RWPE2 (cell line): ENCODE measurements around the gene GLYATL3.

Source experiments
- ATAC-seq: fragments of 200-7000 bp; cut with Tn5 transposase; 3 replicates; pipeline ENCODE4 v1.9.1; 2021; ENCODE audit warnings: low read depth
- DNase-seq: peaks from one replicate; pipeline ENCODE4 v3.0.0-alpha.2; 2020; ENCODE audit warnings: low spot score
- H3K27ac ChIP-seq: fragments of 450-650 bp; 2 replicates; pipeline ENCODE4 v1.5.1; 2017; ENCODE audit warnings: mild to moderate bottlenecking; ENCODE audit not compliant: poor library complexity, severe bottlenecking
- H3K27me3 ChIP-seq: fragments of 250-450 bp; sonication (Bioruptor Pico); 2 replicates; pipeline ENCODE4 v1.5.1; 2021; ENCODE audit warnings: mild to moderate bottlenecking, moderate library complexity; ENCODE audit not compliant: insufficient read depth, poor library complexity, severe bottlenecking
- H3K36me3 ChIP-seq: fragments of 250-450 bp; sonication (Bioruptor Pico); 2 replicates; pipeline ENCODE4 v1.5.1; 2020; ENCODE audit warnings: low read depth, mild to moderate bottlenecking, moderate library complexity
- H3K4me1 ChIP-seq: fragments of 250-450 bp; sonication (Bioruptor Pico); 2 replicates; pipeline ENCODE4 v1.5.1; 2021; ENCODE audit warnings: mild to moderate bottlenecking, moderate library complexity; ENCODE audit not compliant: insufficient read depth, poor library complexity, severe bottlenecking
- H3K4me3 ChIP-seq: fragments of 250-450 bp; sonication (Bioruptor Pico); 2 replicates; pipeline ENCODE4 v1.5.1; 2021; ENCODE audit warnings: mild to moderate bottlenecking, moderate library complexity; ENCODE audit not compliant: severe bottlenecking
- H3K9me3 ChIP-seq: fragments of 250-450 bp; sonication (Bioruptor Pico); 2 replicates; pipeline ENCODE4 v1.5.1; 2021; ENCODE audit warnings: mild to moderate bottlenecking, moderate library complexity; ENCODE audit not compliant: severe bottlenecking
- CTCF ChIP-seq: fragments of 450-650 bp; IDR thresholded peaks from one replicate; pipeline ENCODE4 v1.5.1; 2017; ENCODE audit warnings: mild to moderate bottlenecking, moderate library complexity; ENCODE audit not compliant: poor library complexity, severe bottlenecking

The GLYATL3 gene

GRCh38 chr6:49499623-49500022 is at the start of gene GLYATL3:
GLYATL3 (plus strand) TSS chr6:49499923; CDS start chr6:49511991, 12,068 bp downstream.
- Histone ChIP-seq H3K27ac (no peak within 1 kb of the TSS), H3K4me1 (no peaks in the 10 kb centered on the region), H3K27me3 (peaks cover 8% of the 10 kb centered on the region), H3K4me3 (no peak within 1 kb of the TSS), H3K36me3 (no peaks in the 10 kb centered on the region), H3K9me3 (no peaks in the 10 kb centered on the region)
- no peak for TF ChIP-seq CTCF
- ATAC-seq (no peak), DNase-seq (no peak)

GRCh38 chr6:49453221-49453620 is 46.5 kb upstream of the GLYATL3 start:
- Histone ChIP-seq H3K36me3 (peaks cover 75% of the 10 kb centered on the region), H3K27me3 (no peaks in the 10 kb centered on the region), H3K9me3 (no peaks in the 10 kb centered on the region), H3K4me1 (no peaks in the 10 kb centered on the region), H3K4me3 (no peak overlapping the region), H3K27ac (no peak overlapping the region)
- DNase-seq (no peak), ATAC-seq (no peak)
- peak; percentile 64 for TF ChIP-seq CTCF

GRCh38 chr6:49454787-49455709 is 44.7 kb upstream of the GLYATL3 start:
- no peak overlapping the region for H3K4me3 ChIP-seq
- TF ChIP-seq CTCF: no peak
- no peak for ATAC-seq

GRCh38 chr6:49457771-49458170 is 42.0 kb upstream of the GLYATL3 start:
- Histone ChIP-seq H3K36me3 (peaks cover 47% of the 10 kb centered on the region), H3K4me3 (no peak overlapping the region), H3K9me3 (no peaks in the 10 kb centered on the region), H3K27ac (no peak overlapping the region), H3K4me1 (peaks cover 6% of the 10 kb centered on the region), H3K27me3 (no peaks in the 10 kb centered on the region)
- DNase-seq: no peak
- ATAC-seq: no peak
- no peak for TF ChIP-seq CTCF

More at GRCh38 chr6:49454787-49455709, 44.7 kb upstream of the GLYATL3 start:
- H3K27ac ChIP-seq: no peak overlapping the region
- H3K27me3 ChIP-seq: no peaks in the 10 kb centered on the region
- no peaks in the 10 kb centered on the region for H3K9me3 ChIP-seq
- H3K4me1 ChIP-seq: no peaks in the 10 kb centered on the region
- DNase-seq: no peak
- peaks cover 74% of the 10 kb centered on the region for H3K36me3 ChIP-seq

- ATAC-seq (no peak), DNase-seq (no peak)
- peaks cover 12% of the 10 kb centered on the region for H3K4me1 ChIP-seq
- H3K9me3 ChIP-seq: no peaks in the 10 kb centered on the region
- H3K36me3 ChIP-seq: peaks cover 24% of the 10 kb centered on the region
- H3K4me3 ChIP-seq: peak overlapping the region; percentile 69
- peak overlapping the region; percentile 42 for H3K27ac ChIP-seq
- no peak for TF ChIP-seq CTCF
- no peaks in the 10 kb centered on the region for H3K27me3 ChIP-seq
These were observed 37.7 kb upstream of the GLYATL3 start for GRCh38 chr6:49462071-49462470.
